HG03135 (cell line): ENCODE results near the gene B4GALT2.

Source experiments
- ATAC-seq: cut with Tn5 transposase; IDR thresholded peaks from one replicate; pipeline ENCODE4 v1.9.1; 2021; ENCODE audit warnings: mild to moderate bottlenecking, moderate library complexity; ENCODE audit not compliant: unreplicated experiment

The B4GALT2 gene

GRCh38 chr1:43983253-43983899, 4.4 kb downstream of the B4GALT2 start:
- ATAC-seq: no peak

DNA sequence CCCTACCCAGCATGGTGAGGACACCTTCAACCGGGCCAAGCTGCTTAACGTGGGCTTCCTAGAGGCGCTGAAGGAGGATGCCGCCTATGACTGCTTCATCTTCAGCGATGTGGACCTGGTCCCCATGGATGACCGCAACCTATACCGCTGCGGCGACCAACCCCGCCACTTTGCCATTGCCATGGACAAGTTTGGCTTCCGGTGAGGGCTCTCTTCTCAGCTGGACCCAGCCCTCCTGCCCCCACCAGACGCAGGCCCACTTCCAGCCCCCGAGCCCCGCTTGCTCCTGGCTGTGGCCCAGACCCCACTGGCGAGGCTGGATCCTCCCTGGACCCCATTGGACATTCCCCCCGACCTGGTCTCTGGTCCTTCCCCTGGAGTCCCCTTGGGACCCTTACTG, 5.8 kb downstream of the B4GALT2 start:
- no peak for ATAC-seq

DNA sequence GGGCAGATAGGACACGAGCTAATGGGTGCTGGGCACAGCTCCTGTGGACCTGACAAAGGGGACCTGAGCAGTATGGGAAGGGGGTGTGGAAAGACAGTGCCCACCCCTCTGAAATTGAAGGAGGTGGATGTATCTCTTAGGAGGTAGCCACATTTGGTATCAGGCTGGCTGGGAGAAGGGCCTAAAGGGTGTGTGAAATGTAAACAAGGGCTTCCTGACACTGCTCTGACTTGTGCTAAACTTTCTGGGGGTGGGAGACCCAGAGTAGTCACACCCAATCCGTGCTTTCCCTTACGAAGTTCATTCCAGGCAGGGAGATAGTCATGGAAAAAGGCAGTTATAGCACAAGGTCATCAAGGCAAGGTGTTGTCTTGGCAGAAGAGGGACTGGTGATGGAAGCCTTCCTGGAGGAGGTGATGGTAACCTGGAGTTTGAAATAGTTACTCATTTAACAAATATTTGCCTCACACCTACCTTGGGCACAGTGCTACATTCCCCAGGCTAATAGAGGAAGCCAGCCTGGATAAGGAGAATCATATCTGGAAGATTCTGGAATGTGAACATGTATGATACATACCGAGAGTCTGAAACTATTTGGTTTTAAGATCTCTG, 7.1 kb downstream of the B4GALT2 start:
- ATAC-seq: no peak

DNA sequence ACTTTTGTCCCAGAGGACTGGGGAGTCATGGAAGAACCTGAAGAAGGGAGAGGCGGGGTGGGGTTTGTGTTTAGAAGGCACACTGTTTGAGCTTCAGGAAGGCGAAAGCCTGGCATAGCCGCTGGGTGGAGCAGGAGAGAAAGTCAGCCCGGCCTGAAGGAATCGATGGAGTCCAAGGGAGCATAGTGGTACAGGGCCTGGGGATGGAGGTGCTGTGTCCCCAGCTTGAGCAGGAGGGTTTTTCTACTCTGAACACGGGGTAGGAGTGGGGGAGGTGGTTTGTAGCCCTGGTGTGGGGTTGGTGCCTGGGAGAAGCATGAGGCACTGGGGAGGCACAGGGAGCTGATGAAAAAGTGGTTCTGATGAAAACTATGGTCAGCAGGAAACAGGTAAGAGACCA, 7.7 kb downstream of the B4GALT2 start:
- no peak for ATAC-seq

GRCh38 chr1:43987159-43987902, 8.3 kb downstream of the B4GALT2 start:
- ATAC-seq: no peak

- ATAC-seq: no peak
Observed at GRCh38 chr1:43990271-43991199, 11.5 kb downstream of the B4GALT2 start.

DNA sequence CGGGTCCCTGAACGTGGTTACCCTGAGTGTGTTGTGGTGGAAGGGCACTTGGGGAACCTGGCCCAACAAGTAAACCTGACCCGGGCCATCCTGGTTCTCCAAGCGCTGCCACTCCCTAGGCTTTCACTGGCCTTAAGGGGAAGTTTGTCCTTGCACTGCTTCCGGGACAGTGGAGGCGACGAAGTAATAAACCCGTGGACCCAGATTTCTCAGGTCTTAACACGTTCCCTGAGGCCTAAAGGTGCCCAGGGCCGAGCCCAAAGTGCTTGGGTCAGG, 12.1 kb downstream of the B4GALT2 start:
- no peak for ATAC-seq

GRCh38 chr1:43991476-43992231, 12.6 kb downstream of the B4GALT2 start, which contains the start of gene CCDC24:
Gene CCDC24, plus strand, starts transcription at chr1:43991599. Its CDS starts 280 bp downstream, at chr1:43991879.
- ATAC-seq: peak; percentile 64

DNA sequence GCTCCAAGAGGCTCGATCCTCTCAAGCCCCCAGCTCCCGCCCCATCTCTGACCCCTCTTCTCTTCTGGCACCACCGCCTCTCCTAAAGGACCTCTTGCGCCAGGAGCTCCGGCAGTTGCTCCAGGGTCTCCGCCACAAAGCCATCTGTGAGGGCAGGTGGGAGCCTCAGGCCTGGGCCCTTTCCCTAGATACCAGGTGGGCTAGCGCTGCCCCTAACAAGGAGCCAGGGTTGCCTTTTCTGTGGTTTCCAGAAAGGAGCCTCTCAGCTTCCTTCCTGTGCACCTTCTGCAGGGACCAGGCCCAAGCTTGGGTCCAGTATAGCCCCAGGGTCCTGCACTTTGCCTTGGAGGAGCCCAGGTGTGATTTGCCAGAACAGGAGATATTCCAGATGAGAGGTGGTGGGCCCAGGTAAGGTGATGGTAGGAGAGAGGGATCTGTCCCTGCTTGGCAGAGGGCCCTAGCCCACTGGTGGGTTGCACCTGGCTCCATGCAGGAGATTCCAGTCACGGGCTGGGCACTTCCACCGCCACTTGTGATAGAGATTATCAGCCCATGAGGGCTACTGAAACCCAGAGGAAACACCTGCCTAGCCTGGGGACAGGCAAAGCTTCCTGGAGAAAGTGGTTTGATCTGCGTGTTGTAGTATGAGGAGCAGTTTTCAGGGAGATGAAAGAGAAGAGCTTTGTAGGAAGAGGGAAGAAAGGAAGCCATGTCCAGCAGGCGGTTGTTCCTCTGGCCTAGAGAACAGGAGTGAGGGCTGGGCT, 13.4 kb downstream of the B4GALT2 start:
- no peak for ATAC-seq

DNA sequence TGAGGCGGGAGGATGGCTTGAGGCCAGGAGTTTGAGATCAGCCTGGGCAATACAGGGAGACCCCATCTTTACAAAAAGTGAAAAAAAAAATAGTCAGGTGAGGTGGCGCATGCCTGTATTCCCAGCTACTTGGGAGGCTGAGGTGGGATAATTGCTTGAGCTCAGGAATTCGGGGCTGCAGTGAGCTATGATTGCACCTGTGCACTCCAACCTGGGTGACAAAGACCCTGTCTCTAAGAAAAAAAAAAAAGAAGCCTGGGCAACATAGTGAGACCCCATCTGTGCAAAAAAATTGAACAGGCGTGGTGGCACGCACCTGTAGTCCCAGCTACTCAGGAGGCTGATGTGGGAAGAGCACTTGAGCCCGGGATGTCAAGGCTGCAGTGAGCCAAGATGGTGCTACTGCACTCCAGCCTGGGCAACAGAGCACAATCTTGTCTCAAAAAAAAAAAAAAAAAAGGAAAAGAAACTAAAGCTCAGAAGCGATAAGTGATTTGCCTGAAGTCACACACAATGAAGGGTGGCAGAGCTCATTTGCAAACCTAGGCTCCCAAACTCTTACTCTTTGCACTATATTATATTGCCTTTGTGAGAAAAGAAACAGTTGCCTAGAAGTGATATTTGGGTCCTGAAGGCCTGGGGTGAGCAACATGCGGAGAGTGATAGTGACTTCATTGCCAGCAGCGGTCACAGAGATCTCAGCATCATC, 14.3 kb downstream of the B4GALT2 start:
- no peak for ATAC-seq

DNA sequence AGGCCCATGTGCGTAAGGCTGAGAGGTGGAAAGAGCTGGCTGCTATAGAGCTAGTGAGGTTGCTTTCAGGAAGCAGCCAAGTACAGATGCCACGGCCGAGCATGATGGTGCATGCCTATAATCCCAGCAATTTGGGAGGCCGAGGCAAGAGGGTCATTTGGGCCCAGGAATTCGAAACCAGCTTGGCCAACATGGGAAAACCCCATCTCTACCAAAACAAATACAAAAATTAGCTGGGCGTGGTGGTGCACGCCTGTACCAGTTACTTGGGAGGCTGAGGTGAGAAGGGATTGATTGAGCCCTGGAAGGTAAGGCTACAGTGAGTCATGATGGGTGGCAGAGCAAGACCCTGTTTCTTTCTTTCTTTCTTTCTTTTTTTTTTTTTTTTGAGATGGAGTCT, 15.1 kb downstream of the B4GALT2 start:
- no peak for ATAC-seq

DNA sequence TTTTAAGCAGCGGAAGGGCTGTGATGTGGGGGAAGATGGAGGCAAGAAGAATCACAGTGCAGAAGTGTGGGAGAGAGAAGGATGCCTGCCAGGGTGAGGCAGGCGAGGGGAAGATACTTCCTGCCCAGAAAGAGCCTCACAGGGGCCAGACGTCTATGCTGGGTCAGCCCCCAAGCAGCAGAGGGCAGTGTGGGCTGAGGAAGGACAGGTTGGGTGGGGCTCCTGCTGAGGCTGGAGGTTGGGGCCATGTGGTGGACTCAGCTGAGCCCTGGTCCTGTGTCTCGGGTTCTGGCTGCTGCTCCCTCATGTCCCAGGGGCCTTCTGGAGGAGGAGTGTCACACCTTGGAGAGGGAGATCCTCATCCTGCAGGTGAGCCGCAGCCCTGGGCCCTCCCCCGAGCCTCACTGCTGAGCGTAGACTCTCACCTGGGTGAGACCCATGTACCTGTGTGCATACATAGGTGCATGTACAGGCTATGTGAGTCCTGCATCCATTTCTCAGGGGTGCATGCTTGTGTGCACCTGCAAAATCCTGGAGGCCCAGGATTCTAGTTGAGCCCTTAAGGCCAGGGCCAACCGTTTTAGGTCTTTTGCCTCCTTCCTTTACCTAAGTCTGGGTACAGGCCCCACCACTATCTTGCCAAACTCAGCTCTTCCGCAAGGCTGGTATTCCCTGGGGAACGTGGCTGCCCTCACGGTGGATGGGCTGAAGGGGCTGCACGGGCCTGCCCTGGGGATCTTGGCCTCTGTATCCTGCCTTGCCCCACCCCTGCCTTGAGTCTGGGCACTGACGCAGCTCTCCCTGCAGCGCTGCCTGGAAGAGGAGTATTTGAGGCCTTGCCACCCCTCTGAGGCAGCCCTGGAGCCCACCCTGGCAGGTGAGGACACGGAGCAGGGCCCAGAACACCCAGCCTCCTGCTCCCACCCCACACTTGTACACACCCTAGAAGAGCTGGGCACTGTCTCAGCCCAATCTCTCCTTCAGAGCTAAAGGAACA, 16.1 kb downstream of the B4GALT2 start:
- no peak for ATAC-seq

DNA sequence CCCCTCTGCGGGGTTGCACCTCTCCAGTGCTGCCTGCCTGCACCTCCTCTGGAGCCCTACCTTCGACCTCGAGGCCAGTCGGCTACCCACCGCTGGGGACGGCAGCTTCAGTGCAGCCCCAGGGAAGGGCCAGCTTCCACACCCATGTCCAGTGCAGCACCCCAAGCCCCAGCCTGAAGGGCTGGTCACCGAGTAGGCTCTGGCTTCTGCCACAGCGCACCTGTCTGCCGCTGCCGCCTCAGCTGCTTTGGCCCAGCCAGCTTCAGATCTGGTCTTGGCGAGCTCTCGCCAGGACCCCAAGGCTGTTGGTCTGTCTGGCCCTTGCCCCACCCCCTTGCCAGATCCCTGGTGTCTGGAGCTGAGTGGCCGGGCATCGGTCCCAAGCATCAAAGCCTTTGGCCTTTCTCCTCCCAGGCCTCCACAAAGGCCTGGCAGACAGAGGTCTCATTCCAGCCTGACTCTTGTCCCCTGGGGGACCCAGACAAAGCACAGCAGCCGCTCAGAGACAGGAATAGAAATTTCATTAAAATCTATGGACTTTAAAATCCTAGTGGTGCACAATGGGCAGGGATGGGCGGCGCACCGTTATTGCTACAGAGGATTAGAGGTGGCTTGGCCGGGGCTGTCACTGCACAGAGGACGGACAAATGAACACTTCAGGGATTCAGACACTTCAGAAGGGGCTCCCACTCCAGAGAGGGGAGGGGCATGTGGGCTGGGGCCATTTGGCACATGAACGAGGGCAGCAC, 17.1 kb downstream of the B4GALT2 start:
- no peak for ATAC-seq

DNA sequence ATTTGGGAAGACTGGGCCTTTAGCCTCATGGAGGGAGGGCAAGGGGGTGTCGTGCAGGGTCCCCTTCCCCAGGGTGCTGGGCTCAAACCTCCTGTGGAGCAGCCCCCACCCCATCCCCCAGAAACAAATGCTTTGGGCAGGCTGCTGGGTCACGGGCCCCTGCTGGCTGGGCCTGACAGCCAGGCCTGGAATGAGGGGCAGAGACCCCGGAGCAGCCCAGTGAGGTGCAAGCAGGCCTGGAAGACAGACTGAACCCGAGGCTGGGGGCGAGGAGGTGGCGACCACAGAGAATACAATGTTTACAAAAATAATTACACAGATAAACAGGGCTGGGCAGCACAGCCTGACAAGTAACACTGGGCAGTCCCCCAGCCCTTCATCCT, 17.7 kb downstream of the B4GALT2 start:
- no peak for ATAC-seq

GRCh38 chr1:43997295-43997999, 18.4 kb downstream of the B4GALT2 start:
- no peak for ATAC-seq

GRCh38 chr1:43998000-43998378, 19.0 kb downstream of the B4GALT2 start:
- no peak for ATAC-seq

DNA sequence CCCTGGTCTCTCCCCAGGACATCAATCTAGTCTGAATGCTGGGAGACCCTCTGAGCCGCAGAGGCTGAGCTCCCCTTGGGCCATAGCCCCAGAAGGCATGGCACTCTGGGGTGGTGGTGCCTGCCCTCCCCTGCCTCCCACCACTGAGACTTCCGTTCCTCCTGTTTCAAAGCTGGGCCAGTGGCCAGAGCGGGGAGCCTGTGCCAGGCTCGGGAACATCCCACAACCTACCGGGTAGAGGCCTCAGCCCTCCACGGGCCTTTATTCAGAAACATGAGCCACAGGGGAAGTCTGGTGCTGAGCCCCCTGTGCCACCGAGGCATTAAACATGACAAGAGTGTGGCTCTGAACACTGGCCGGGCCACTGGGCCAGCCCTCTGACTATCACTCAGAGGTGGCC, 20.4 kb downstream of the B4GALT2 start:
- ATAC-seq: no peak
